Bronchial epithelial cell (primary cell): ENCODE data around the gene ZNF84. TPM values are rescaled to one million over a fixed set of nuclear protein-coding genes. Genes with fewer than 3 reads are reported as not detected.
A peak's percentile ranks its signal among the peaks of the same experiment; 100 is the strongest.

ENCODE experiments used
- DNase-seq: peaks from one replicate; pipeline ENCODE4 v3.0.0-alpha.2; 2010; ENCODE audit warnings: low read depth
- FAIRE-seq: peaks from 2 replicates; lab custom pipeline; 2011; peaks lifted over from hg19 to GRCh38; lab: Jason Lieb, UNC
- H3K27me3 ChIP-seq: 2 replicates; pipeline ENCODE4 v1.5.1; 2011; ENCODE audit warnings: low read length; ENCODE audit not compliant: control insufficient read depth, insufficient read depth
- H3K36me3 ChIP-seq: 2 replicates; pipeline ENCODE4 v1.5.1; 2011; ENCODE audit warnings: low read length; ENCODE audit not compliant: control insufficient read depth, insufficient read depth
- H3K4me3 ChIP-seq: 2 replicates; pipeline ENCODE4 v1.5.1; 2011; ENCODE audit warnings: mild to moderate bottlenecking, low read depth, low read length, control low read depth
- CTCF ChIP-seq: IDR thresholded peaks from 2 replicates; pipeline ENCODE4 v1.5.1; 2011; ENCODE audit warnings: mild to moderate bottlenecking, moderate library complexity, low read length, control low read depth, inconsistent platforms; ENCODE audit not compliant: insufficient read depth, severe bottlenecking
- total RNA-seq: library from RNA; depleted of rRNA; stranded (reverse); fragments of >200 nt; gene quantifications from 2 replicates; pipeline ENCODE4 v1.2.1, GENCODE V29; 2014

The ZNF84 gene
- total RNA-seq, 1 donor from 2014 or later: 22.4 TPM

- H3K36me3 ChIP-seq: peaks cover 4% of the 10 kb centered on the region
- DNase-seq (no peak), FAIRE-seq (no peak)
- H3K27me3 ChIP-seq: no peaks in the 10 kb centered on the region
- peak overlapping the region; percentile 72 for H3K4me3 ChIP-seq
- TF ChIP-seq CTCF: no peak
Observed at GRCh38 chr12:133038118-133038709, 905 bp downstream of the ZNF84 start.

GRCh38 chr12:133046698-133047097 is 9.4 kb downstream of the ZNF84 start:
- no peaks in the 10 kb centered on the region for H3K27me3 ChIP-seq
- no peak for TF ChIP-seq CTCF
- H3K36me3 ChIP-seq: peaks cover 21% of the 10 kb centered on the region
- DNase-seq (no peak), FAIRE-seq (no peak)
- no peak overlapping the region for H3K4me3 ChIP-seq

GRCh38 chr12:133057446-133057845 is 20.1 kb downstream of the ZNF84 start:
- FAIRE-seq (no peak), DNase-seq (no peak)
- H3K36me3 ChIP-seq: no peaks in the 10 kb centered on the region
- H3K27me3 ChIP-seq: no peaks in the 10 kb centered on the region
- no peak for TF ChIP-seq CTCF
- no peak overlapping the region for H3K4me3 ChIP-seq

GRCh38 chr12:133058203-133059113 is 21.1 kb downstream of the ZNF84 start:
- Histone ChIP-seq H3K4me3 (no peak overlapping the region), H3K27me3 (no peaks in the 10 kb centered on the region), H3K36me3 (no peaks in the 10 kb centered on the region)
- no peak for TF ChIP-seq CTCF
- FAIRE-seq: no peak
- no peak for DNase-seq

- no peak for TF ChIP-seq CTCF
- FAIRE-seq (no peak), DNase-seq (no peak)
- no peaks in the 10 kb centered on the region for H3K36me3 ChIP-seq
- no peaks in the 10 kb centered on the region for H3K27me3 ChIP-seq
- no peak overlapping the region for H3K4me3 ChIP-seq
Observed at GRCh38 chr12:133061954-133062353, 24.6 kb downstream of the ZNF84 start.
